A673 (cell line): ENCODE measurements around the gene HIPK3.

Experiments used
- CTCF ChIP-seq: fragments of 300-800, 200-600 bp; sonication (generic); conservative IDR thresholded peaks from 2 replicates; pipeline ENCODE4 v1.5.1; 2017; ENCODE audit warnings: low read depth, mild to moderate bottlenecking, antibody characterized with exemption, low read length, moderate library complexity, mixed read lengths
- EZH2 ChIP-seq: fragments of 200-600 bp; sonication (generic); IDR thresholded peaks from 2 replicates; pipeline ENCODE4 v1.6.1; 2017; ENCODE audit warnings: borderline replicate concordance, low read depth, mild to moderate bottlenecking, mixed read lengths, antibody characterized with exemption, low read length; ENCODE audit not compliant: poor library complexity, severe bottlenecking

GRCh38 chr11:33375236-33375635, 118.1 kb downstream of the HIPK3 start:
- TF ChIP-seq EZH2 (no peak), CTCF (no peak)
